ENCODE data around the gene OS9.
A peak's percentile ranks its signal among the peaks of the same experiment; 100 is the strongest.

The OS9 gene

DNA sequence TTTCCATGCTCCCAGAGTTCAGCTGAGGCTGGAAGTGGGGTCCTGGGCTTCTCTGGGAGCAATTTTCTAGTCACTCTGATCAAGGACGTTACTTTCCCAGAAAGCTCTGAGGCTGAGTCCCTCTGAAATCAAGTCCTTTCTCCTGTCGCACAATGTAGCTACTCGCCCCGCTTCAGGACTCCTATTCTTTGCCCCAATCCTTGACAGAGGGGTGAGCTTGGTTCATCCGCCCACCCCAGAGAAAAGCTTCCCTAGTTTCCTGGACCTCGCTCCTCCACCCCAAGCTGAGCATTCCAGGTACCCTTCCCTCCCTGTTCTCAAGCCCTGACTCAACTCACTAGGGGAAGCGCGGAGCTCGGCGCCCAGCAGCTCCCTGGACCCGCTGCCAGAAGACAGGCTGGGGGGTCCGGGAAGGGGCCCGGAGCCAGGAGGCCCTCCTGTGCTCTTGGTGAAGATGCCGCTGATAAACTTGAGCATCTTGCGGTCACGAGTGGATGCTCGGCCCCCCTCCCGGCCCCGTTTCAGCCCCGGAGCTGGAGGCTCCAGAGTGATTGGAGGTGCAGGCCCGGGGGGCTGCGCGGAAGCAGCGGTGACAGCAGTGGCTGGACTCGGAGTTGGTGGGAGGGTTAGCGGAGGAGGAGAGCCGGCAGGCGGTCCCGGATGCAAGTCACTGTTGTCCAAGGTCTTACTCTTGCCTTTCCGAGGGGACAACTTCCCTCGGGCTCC is 43.0 kb downstream of the OS9 start:
- no peak for DNase-seq (ENCODE audit: low read depth in 2 of 2)

GRCh38 chr12:57737467-57738460 is 43.8 kb downstream of the OS9 start:
- DNase-seq (ENCODE audit: low read depth in 2 of 2), result no peak

- DNase-seq (ENCODE audit: low read depth in 2 of 2), result no peak
Measured at GRCh38 chr12:57738661-57739237, 44.8 kb downstream of the OS9 start, which contains the start of gene AGAP2. Gene AGAP2, minus strand, starts transcription at chr12:57738742. Its CDS starts 496 bp downstream, at chr12:57738246.

DNA sequence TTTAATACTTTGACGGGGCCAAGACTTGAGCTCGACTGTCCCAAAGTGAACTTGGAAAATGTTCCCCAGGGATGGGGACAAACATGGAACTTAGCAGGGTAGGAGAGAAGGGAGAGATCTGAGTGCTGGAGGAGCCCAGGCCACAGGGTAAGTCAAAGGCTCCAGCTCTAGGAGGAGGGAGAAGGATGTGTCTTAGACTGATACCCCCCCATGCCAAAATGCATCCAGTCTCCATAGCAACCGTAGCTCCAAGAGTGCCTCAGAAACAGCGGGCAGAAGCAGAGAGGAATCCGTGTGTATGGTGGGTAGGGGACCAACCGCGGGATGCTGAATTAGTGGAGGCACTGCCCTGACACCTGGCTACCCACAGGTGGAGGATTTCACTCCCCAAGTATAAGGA is 45.5 kb downstream of the OS9 start:
- DNase-seq (ENCODE audit: low read depth in 2 of 2), result no peak

DNA sequence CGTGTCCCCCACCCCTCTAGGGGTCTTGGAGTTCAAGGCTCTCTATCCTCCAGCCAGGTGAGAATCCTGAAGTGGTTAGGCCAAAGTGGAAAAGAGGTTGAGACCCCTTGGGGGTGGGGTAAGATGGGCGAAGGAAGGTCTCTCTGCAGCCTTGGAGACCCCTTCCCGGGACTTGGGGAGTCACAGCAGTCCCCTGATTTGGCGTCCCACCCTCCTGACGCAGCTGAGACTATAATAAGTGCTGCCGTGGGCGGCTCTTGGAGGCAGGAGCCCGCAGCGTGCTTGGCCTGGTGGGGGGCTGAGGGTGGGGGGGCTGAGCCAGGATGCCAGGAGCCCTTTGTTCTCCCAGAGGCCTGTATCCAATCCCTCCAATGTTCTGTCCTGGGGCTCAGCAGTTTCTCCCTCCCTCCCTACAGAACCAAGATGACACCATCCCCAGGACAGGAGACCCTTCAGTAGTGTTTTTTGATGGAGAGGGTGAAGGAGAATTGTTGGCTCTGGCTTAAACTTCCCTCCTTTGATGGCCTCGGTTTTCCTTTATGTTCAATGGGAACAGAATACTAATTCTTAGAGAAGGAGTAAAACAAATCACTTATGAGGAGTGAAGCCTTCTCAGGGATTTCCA is 46.1 kb downstream of the OS9 start:
- DNase-seq (ENCODE audit: low read depth in 2 of 2), result no peak

- DNase-seq (ENCODE audit: low read depth in 2 of 2), result peak; percentile 44 to 65
Measured at GRCh38 chr12:57740656-57741412, 46.9 kb downstream of the OS9 start.

DNA sequence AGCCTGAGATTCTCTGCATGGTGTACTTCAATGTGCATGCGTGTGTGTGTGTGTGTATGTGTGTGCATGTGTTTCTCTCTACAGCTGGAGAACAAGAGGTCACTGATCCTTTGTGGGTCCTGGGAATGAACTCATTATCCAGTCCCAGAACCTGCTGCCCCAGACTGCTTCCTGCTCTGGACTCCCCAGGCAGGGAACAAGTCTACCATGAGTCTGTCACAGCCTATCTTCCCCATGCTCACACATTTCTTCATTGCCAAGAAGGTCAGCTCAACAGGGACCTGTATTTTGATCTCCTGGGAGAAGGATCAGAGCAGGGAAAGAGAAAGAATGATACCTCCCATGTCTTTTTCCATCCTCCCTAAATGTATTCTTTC is 47.5 kb downstream of the OS9 start:
- no peak for DNase-seq (ENCODE audit: low read depth in 2 of 2)

GRCh38 chr12:57741844-57742738 is 48.2 kb downstream of the OS9 start:
- peak; percentile 59 to 79 for DNase-seq (ENCODE audit: low read depth in 2 of 2)

DNA sequence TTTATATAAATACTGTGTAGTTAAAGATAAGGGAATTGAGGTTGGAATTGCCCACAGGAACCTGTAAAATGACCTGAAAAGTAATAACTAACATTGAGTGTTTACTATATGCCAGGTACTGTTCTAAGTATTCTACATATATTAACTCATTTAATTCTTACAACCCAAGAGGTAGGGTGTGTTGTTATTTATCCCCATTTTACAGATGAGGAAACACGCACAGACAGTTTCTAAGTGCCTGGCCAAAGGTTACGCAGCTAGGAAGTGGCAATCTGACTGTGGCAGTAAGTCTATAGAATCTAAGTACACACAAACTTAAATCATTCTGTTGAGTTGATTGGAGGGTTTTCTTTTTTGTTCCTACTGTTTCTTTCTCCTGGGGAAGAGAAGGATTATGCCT is 49.8 kb downstream of the OS9 start:
- no peak for DNase-seq (ENCODE audit: low read depth in 2 of 2)

GRCh38 chr12:57744194-57744776 is 50.4 kb downstream of the OS9 start:
- peak; percentile 57 to 77 for DNase-seq (ENCODE audit: low read depth in 2 of 2)

DNA sequence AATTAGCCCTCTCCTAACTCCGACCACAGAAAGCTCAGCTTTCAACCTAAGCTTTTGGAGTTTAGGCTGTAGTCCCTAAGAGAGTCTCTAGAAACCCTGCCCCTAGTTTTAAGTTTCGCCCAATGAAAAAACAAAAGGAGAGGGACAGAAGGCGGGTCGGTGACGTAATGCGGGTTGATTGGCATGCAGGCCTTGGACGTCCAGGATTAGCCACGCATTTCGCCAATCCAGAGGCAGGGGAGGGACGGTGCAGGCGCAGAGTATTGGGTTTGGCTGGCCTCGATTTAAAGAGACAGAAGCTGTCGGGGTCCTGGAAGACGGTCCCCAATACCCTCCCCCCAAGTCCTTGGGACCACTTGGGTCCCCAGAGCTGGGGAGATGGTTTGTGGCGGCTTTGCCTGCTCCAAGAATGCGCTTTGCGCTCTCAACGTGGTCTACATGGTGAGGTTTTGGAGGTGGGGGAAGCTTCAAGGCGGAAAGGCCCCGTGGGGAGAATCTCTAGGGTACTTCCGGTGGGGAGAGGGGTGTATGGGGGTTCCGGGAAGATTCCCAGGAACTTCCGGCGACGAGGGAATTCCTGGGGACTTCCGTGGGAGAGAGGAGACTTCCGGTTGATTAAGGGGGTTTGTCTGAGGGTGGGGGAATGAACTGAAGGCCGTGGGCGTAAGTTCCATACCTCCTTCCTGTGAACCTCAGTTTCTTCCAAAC is 51.0 kb downstream of the OS9 start, which contains the start of gene TSPAN31:
TSPAN31 (plus strand) TSS at position 263 of the 708 bp plus-strand sequence; CDS start at position 379, 116 bp downstream.
- DNase-seq (ENCODE audit: low read depth in 2 of 2), result peak; percentile 93

DNA sequence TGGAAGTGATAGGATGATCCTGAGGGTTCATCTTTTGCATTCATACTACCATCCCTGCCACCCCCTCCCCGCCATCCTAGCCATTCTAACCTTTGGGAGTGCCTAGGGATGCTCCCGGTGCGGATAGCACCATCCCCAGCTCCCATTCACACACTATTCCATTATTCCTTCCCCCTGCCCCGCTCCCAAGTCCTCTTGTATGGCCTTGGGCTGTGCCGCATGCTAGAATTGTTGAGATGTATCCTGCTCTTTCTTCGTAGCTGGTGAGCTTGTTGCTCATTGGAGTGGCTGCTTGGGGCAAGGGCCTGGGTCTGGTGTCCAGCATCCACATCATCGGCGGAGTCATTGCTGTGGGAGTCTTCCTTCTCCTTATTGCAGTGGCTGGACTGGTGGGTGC is 51.6 kb downstream of the OS9 start:
- DNase-seq (ENCODE audit: low read depth in 2 of 2), result no peak

DNA sequence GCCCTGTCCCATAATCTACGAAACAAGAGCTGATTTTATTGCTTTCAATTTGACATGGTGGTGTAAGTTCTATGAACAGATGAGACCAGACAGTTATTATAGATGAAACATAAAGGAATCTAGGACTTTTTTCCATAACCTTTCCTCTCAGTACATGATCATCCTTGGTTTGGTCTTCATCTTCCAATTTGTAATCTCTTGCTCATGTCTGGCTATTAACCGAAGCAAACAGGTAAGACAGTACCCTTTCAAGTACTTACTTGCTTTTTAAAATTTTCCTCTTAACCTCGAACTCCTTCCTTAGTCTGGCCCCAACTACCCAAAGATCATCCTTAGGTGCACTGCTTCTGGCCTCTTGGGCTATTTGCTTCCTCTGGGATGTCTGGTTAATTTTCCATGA is 52.1 kb downstream of the OS9 start:
- no peak for DNase-seq (ENCODE audit: low read depth in 2 of 2)

- no peak for DNase-seq (ENCODE audit: low read depth in 2 of 2)
Measured at GRCh38 chr12:57749061-57749460, 55.1 kb downstream of the OS9 start.

DNA sequence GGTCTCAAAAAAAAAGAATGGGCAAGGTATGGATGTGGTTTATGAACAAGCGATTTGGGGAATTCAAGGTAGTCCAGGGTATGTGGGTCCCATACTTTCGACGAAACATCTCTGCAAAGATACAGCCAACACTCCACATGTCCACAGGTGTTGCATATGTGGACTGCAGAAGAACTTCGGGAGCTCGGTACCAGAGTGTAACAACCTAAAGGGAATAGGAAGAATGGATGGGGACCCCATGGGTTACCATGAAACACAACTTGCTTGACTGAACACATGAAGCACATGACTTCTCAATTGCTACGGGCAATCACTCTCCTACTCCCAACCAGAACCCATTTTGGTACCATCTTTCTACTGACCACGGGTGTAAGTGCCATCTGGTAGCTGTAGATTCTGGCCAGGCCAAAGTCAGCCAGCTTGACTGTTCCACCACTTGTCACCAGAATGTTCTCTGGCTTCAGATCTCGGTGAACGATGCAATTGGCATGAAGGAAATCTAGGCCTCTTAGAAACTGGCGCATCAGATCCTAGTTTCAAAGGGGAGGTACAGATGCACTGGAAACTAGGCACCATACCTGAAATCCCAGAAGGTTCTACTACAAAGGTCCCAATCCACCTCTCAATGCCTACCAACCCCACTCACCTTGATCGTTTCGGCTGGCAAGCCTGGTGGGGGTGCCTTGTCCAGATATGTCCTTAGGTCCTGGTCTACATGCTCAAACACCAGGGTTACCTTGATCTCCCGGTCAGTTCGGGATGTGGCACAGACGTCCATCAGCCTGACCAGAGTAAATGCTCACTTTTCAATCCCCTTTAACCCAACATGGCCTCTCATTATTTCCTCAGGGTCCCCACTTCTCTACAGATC is 56.9 kb downstream of the OS9 start:
- DNase-seq (ENCODE audit: low read depth in 2 of 2), result no peak

GRCh38 chr12:57751432-57751787 is 57.5 kb downstream of the OS9 start:
- DNase-seq (ENCODE audit: low read depth in 2 of 2), result no peak

- DNase-seq (ENCODE audit: low read depth in 2 of 2), result peak; percentile 96 to 99
Measured at GRCh38 chr12:57751788-57752667, 58.1 kb downstream of the OS9 start, which contains the start of gene CDK4. Gene CDK4, minus strand, starts transcription at chr12:57752310. Its CDS starts 593 bp downstream, at chr12:57751717.
